GM19023 (cell line): ENCODE measurements around the gene CMTR1.

Experiments used
- ATAC-seq: cut with Tn5 transposase; IDR thresholded peaks from one replicate; pipeline ENCODE4 v1.9.1; 2021; ENCODE audit warnings: mild to moderate bottlenecking, moderate library complexity; ENCODE audit not compliant: unreplicated experiment

CMTR1 gene

DNA sequence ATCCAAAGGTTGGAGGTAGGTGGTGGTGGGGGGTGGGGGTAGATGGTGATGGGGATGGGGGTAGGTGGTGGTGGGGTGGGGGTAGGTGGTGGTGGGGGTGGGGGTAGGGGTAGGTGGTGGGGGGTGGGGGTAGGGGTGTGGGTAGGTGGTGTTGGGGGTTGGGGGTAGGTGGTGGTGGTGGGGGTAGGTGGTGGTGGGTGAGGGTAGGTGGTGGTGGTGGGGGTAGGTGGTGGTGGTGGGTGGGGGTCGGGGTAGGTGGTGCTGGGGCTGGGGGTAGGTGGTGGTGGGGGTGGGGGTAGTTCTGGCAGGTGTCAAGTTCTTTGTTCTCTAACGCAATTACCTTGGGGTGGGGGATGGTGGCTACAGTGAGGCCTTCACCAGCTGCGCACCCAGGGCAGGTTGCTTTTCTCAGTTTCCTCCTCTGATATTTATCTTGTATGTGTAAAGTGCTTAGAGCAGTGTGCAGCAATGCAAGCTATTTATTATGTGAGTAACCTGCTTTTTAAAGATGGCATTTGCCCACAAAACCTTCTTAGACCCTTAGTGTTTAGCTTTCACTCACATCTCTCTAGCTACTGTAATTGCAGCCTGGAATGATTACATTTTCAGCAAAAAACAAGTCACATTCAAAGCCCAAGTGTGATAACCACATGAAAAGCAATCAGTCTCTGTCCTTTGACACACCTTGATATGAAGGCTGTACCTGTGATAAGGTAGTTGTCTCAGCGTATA lies 74.8 kb downstream of the CMTR1 start:
- ATAC-seq: no peak

DNA sequence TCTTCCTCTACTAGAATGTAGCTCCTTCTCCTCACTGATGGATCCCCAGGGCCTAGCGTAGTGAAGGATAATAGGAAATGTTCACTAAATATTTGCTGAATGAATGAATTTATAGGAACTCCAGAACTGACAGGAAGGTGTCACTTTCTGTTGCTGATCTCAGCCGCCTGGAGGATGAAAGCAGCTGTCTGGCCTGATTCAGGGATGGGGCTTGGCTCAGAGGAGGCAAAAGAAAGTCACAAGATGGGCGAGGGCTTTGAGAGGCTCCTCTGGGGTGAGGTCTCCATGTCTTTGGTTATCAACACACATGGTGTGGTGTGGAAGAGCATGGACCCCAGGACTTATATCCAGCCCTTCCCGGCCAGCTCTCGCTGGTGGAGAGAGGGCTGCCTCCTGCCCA lies 78.2 kb downstream of the CMTR1 start:
- ATAC-seq: no peak

DNA sequence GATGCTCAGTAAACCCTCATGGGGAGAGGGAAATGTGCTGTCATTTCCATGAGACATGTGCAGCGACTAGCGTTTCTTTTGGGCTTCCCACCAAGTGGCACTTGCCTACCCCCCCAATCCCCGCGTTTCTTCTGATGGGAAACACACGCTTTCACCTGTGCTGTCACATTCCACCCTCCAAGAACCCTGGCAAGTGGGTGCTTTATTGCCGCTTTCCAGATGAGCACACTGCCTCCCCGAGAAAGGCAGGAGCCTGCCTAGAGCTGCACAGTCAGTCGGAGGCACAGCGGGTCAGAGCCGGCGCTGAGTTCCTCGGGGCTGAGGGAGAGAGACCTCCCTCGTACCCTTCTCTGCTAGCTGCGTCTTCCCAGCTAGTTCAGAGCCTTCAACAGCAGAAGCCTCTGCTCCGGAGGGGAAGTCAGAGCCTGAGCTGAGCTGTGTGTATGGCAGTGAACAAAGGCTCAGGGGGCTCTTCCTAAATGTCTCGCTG lies 78.9 kb downstream of the CMTR1 start:
- ATAC-seq: no peak

DNA sequence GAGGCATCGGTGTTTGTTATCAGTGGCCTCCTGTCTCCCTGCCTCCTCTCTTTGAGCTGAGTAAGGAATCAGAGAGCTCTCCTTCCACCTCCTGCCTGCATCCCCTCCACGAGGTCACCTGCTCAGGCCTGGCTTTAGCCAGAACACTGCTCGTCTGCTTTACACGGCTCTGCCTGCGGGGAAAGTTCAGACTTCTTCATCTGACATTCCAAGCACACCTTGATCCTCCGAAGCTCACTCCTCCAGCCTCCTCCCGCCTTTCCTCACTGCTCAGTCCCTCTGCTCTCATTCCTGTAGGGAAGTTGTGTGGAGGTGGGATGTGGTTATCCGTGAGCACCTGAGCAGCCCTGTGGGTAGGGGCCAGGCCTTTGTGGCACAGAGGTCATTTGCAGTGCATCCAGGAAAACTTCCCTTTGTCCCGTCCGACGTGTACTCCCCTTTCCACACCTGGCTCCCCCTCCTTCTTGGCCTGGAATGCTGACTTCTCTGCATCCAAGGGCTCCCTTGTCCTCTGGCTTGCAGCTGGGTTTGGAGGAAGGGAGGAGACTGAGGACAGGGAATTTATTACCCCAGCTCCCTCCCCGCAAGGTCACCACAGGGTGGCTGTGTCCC lies 79.5 kb downstream of the CMTR1 start:
- ATAC-seq: no peak

DNA sequence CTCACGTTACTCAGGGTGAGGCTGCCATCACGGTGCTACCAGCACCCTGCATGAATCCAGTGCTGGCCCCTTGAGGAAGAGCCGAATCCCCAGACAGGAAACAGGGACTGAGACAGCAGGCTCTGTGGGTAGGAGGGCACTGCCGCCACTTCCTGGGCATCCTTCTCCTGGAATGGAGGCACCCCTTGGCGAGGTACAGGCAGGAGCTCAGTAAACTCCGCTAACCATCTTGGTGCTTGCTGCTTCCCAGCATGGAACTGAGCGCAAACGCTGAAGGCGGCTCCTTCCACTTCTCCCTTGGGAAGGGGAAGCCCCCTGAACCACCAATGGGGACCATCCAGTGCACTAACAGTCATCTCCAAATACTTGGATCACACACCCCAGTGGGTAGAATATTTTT lies 80.1 kb downstream of the CMTR1 start:
- ATAC-seq: no peak

DNA sequence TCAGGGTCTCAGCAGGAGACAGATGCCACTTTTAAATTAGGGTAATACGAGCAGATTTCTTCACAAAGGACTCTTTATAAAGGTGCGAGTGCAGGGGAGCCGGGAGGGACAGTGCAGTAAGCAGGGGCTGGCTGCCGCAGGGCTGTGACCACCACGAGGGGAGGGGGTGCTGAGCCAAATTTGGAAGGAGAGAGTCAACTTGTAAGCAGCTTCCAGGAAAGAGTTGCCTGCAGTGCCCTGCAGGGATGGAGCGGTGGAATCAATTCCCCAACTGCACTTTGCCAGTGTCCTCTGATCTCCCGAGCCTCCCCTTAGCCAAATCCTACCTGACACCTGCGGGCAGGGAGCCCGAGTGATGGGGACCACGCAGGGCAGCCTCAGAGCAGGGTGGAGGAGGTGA lies 80.6 kb downstream of the CMTR1 start:
- ATAC-seq: no peak

DNA sequence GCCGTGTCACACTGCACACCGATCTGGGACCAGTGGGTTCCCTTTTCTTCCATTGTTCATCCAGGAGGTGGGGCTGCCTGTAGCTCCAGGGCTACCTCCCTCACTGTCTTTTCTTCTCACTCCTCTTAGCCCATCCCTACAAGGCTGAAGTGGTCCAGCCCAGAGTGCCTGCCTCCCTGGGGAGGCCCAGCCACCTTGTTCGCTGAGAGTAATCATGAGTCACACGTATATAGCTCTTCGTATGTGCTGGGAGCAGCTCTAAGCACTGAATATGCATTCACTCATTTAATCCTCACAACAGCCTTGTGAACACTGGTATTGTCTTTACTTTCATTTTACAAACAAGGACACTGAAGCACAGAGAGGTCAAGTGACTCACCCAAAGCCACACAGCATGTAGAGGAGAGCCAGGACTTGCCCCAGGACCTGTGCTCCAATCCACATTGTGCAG lies 81.3 kb downstream of the CMTR1 start:
- ATAC-seq: no peak

DNA sequence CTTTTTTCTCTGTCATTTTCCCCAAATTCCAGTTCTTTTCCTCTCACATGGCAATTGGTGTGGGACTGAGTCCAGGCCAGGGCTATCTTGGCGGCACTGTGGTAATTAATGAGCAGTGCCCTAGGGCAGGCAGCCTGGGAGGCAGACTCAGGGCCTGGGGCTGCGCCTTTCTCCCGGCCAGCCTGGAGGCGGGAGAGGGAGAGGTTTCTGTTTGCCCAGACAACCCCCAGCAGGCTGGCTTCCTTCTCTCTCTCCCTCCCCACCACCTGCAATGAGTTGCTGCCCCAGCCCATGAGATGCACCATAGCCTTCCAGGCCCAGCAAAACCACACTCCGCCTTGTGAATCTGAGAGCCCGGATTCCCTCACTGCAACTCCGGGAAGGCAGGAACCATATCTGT lies 81.8 kb downstream of the CMTR1 start:
- no peak for ATAC-seq

DNA sequence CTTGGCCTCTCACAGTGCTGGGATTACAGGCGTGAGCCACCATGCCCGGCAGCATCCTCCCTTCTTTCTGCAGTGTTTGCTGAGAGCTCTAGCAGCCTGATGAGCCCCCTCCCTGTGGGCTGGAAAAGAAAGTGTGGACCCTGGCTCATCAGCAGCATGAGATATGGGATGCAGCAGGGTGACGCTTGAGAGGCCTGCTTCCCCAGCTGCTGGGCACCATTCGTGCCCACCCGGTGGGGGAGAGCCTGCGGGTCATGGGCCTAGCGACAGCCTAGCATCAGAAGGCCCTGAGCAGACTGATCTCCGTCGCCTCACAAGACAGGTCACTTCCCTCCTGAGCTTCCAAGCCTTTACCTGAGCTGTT lies 82.7 kb downstream of the CMTR1 start:
- ATAC-seq: no peak

DNA sequence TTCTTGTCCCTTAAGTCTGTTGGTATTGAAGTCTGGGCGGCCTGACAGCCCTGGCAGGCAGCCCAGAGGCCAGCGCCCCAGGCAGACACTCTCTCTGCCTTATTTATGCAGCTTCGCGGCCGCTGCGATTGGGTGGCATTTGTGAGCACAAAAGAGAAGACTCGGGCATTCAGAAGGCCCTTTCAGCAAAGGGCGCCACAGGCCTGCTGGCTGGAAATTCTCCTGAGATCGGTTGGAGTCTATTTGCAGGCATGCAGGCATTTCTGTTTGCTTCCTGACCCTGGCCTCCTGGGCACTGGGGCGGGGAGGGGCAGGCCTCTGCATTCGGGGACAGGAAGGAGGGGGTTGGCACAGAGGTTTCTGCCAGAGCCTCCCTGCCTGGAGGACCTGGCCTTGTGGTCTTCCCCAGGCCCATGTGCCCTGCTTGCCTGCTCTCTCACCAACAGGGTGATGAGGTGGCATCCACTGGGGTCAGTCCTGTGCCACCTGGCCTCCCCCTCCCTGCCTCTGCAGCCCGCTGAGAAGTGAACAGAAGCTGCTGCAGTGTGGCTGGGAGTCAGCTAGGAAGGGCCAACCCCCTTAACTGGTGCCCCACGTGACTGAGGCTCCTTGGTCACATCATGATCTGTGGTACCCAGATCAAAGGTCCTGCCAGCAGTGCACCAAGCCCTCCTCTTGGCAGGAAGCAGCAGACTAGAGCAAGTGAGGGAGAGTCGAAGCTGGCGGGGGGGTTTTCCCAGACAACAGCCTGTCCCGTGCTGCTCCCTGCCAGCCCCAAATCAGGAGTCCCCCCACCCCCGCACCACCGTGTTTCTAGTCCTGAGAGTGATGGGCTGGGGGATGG lies 83.3 kb downstream of the CMTR1 start:
- ATAC-seq: peak; percentile 65

DNA sequence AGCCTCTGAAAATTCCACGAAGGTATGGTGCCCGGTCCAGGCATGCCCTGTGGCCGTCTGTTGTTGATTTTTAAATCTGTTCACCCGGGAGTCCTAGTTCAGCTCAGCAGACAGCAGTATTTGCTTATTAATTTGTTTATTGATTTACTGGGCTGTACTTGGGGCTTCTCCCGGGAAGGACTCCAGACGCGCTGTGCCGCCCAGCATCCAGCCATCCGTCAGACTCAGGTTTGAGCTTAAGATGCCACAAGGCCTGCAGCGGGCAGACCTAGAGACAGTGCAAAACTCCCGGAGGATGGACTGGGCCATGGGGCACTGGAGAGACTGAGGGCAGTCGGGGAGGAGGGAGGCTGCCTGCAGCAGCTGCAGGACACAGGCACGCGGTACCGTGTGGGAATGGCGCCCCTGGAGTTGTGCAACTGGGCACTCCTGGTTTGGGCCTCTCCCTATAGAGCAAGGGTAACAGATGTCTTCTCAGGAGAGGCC lies 83.9 kb downstream of the CMTR1 start:
- ATAC-seq: peak; percentile 6

DNA sequence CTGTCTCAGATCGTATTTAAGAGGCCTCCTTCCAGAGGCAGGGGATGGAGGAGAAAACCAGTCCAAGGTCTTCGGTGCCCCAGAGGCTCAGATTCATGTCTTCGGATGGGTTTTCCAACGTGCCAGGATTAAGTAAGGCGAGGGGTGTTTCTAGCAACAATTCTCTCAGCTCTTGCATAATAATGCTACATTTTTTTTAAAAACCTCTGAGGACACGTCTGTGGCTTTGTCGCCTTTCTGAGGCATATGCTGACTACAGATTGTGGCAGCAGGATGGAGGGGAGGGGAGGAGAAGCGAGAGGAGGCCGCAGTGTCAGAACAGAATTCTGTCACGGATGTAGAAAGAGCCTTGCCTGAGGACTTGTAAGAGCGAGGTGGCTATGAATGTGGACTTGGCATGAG lies 84.4 kb downstream of the CMTR1 start:
- ATAC-seq: no peak

DNA sequence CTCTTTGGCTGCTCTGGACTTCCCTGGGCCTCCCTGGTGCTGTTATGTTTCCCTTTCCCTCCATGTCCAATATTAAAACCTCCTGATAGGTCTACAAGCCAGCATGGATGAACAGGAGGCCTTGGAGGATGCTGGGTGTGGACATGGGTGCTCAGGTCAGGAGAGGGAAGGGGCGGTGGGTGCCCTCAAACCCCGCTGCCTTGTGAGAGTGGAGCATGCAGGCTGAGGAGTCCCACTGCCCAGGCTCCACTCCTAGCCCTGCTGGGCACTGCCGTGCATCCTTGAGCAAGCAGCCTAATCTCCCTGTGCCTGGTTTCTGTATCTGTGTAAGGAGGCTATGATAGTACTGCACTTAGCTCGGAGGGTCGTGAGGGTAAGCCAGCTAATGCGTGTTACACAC lies 85.1 kb downstream of the CMTR1 start:
- ATAC-seq: no peak

DNA sequence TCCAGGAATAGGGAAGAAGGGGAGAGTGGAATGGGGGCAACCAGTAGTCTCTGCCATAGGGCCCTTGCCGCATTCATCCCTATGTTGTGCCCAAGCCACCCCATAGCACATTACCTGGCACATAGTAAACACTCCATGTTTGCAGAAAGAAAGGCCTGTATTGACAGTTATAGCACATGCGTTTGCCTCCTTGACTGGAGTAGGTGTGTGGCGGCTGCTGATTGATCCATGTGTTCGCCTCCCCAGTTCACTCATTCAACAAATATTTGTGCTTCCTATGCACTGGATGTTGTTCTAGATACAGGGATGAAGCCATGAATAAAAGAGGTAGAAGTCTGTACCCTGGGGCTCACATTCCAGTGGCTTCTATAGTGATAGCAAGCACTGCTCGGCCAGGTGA lies 86.4 kb downstream of the CMTR1 start:
- no peak for ATAC-seq

DNA sequence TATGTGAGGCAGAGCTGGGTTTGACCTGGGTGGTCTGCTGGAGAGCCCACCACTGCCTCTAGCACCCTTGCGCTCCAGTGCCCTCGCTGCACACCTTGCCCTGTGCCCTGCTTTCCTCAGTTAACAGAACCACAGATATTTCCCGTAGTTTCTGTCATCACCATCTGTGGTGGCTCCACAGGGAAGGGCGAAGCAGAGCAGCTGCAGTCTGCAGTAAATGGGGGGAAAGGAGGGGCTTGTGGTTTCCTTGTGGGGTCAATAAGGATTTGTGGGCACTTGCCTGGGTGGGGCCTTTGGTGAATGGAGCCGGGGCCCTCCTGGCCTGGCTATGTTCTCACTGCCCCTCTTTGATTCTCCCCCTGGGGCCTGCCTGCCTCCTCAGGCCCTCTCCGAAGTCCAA lies 87.9 kb downstream of the CMTR1 start:
- no peak for ATAC-seq

DNA sequence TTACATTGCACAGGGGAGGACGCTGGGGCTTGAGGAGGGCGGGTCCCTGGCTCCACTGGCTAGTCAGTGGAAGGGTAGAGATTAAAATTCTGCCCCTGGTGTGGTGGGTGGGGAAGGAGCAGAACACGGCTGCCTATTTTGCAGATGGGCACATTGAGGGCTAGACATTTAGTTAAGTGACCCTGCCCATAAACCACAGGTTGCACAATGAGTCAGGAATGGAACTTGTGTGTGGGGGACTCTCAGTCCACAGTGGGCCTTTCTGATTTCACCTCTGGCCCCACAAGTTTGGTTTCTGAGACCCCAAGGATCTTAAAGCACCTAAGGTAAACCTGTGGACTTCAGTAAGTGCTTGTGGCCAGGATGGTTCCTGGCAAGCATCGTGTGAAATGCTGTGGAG lies 88.7 kb downstream of the CMTR1 start:
- no peak for ATAC-seq

DNA sequence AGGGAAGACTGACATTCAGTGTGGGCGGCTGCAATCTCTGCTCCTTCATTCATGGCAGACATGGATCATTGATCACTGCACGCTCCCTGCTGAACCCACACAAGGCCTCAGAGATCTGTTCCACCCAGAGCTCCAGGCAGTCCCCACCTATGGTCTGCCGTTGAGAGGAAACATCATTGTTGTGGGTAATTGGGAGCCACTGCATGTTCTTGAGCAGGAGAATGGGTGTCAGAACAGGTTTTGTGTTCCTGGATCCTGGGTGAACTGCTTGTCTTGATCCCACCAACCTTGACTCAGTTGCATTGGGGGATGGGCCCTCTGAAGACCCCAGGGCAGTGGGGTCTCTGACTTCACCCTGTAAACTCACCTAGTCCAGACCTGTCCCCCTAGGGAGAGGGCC lies 89.8 kb downstream of the CMTR1 start:
- no peak for ATAC-seq

DNA sequence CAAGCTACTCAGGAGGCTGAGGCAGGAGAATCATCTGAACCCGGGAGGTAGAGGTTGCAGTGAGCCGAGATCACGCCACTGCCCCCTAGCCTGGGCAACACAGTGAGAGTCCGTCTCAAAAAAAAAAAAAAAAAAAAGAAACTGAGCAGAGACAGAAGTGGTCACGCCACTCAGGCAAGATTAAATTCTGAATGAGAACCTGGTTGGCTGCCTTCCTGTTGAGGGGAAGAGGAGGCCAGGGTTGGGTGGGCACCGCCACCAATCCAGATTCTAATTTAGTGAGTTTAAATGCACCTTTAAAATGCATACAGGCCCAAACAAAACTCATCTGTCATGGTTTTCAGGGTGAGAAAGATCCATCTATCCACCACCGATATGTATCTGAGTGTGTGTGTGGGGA lies 90.4 kb downstream of the CMTR1 start:
- ATAC-seq: no peak

DNA sequence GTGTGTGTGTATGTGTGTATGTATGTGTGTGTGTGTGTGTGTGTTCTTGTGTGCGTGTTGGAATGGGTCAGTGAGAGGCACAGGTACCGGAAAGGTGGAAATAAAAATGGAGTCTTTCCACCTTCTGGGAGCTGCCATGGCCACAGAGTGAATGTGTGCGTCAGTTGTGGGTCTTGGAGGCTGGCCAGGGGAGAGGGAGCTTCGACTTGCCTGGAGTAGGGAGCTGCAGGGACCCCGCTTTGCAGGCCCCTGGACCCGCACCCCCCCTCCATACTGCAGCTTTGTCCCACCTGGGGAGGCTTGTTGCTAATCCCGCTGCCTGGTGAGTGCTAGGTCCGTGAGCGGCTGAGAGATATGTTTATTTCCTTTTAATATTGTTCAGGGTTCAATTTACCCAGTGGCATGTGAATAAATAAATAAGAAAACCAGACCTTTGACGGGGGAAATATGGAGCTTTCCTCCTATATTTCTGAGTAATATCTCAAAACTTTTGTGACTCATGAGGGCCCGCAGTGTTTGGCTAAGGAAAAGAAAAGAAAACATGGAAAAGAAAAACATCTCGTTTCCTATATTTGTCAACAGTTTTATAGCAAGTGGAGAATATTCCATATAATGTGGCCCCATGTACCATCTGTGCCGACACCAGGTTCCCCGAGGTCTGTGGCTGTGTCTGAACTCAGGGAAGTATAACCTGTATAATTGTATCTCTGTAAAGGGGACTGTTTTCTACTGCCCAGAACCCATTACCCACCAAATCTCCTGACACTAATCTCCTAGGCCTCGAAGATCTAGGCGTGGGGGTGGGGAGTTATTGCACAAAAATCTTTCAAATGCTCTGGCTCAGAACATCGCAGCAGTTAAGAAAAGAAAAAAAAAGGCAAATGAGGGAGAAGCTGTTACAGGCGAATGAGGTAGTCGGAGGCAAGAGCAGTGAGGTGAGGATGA lies 91.3 kb downstream of the CMTR1 start:
- ATAC-seq: no peak

DNA sequence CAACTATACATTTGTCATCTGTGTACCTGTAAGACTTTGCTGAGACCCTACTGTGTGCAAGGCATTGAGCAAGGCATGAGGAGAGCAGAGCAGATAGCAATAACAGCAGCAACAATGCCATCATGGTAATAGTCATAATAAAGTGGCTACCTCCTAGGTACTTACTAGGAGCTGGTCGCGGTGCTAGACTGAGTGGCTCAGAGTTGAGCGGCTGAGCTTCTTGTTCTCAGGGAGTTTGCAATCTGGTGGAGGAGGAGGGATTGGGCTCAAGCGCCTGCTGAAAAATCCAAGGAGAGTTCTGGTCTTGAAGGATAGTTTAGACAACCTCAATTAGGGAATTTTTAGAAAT lies 91.9 kb downstream of the CMTR1 start:
- ATAC-seq: no peak
